Measurements from ENCODE around the gene CENPO.

DNA sequence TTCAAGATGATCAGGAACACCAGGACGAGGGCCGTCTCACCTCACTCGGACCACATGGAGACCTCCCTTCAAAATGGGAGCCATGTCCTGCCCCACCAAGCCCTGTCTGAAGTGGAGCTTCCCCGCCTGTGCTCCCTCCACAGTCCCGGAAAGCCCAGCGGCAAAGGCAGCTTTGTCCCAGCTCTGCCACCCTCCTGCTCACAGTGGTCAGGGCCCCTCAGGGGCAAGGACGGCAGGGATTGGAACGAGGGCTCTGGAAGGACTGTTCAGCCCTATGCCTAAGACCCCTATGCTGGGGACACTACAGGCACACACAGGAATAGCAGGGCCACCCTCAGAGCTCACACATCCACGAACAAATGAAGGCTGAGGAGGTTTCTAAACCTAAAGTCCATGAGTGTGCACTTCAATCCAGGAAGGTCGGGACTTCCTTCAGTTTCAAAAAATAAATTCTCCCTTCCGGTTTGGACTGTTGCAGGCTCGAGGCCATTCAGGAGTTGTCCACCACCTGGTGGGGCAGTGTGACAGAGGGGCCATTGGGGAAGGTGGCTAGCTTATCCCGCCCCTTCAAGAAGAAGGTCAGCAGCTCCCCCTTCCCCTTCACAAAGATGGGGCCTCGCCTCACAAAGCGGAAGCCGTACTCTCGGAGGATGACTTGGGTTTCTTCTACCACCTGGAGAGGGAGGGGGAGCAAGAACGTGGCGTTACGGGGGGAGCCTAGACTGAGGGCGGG is 26.4 kb downstream of the CENPO start:
- TF ChIP-seq, protein P1, sequence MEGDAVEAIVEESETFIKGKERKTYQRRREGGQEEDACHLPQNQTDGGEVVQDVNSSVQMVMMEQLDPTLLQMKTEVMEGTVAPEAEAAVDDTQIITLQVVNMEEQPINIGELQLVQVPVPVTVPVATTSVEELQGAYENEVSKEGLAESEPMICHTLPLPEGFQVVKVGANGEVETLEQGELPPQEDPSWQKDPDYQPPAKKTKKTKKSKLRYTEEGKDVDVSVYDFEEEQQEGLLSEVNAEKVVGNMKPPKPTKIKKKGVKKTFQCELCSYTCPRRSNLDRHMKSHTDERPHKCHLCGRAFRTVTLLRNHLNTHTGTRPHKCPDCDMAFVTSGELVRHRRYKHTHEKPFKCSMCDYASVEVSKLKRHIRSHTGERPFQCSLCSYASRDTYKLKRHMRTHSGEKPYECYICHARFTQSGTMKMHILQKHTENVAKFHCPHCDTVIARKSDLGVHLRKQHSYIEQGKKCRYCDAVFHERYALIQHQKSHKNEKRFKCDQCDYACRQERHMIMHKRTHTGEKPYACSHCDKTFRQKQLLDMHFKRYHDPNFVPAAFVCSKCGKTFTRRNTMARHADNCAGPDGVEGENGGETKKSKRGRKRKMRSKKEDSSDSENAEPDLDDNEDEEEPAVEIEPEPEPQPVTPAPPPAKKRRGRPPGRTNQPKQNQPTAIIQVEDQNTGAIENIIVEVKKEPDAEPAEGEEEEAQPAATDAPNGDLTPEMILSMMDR (IDR thresholded peaks at IDR 0.05) = no peak
- TF ChIP-seq POLR2A (IDR thresholded peaks at IDR 0.05) = no peak

Data from thyroid gland (tissue), 4 donors.